KMS-11 (cell line): ENCODE measurements around the gene OR4D5.

ENCODE experiments used
- H2AFZ ChIP-seq: fragments of 200-600 bp; sonication (generic); 2 replicates; pipeline ENCODE4 v1.6.1; 2016; ENCODE audit warnings: antibody characterized with exemption, mixed run types, low read depth
- H3K27ac ChIP-seq: fragments of 200-600 bp; sonication (generic); 2 replicates; pipeline ENCODE4 v1.6.1; 2016; ENCODE audit warnings: mild to moderate bottlenecking, mixed run types
- H3K27me3 ChIP-seq: fragments of 200-600 bp; sonication (generic); 2 replicates; pipeline ENCODE4 v1.6.1; 2017; ENCODE audit warnings: mild to moderate bottlenecking, low read depth, mixed run types, moderate library complexity; ENCODE audit not compliant: insufficient read depth
- H3K36me3 ChIP-seq: fragments of 200-600 bp; sonication (generic); 2 replicates; pipeline ENCODE4 v1.6.1; 2017; ENCODE audit warnings: mild to moderate bottlenecking, mixed run types; ENCODE audit not compliant: insufficient read depth
- H3K4me1 ChIP-seq: fragments of 200-600 bp; sonication (generic); 2 replicates; pipeline ENCODE4 v1.6.1; 2016; ENCODE audit warnings: mild to moderate bottlenecking, low read depth, mixed run types; ENCODE audit not compliant: poor library complexity, severe bottlenecking
- H3K4me2 ChIP-seq: fragments of 200-600 bp; sonication (generic); 2 replicates; pipeline ENCODE4 v1.7.0; 2016; ENCODE audit warnings: mild to moderate bottlenecking, mixed run types
- H3K4me3 ChIP-seq: fragments of 200-600 bp; sonication (generic); IDR thresholded peaks from 2 replicates; pipeline ENCODE4 v1.6.1; 2017; ENCODE audit warnings: low read depth, low read length, mixed read lengths; ENCODE audit not compliant: insufficient read depth
- H3K79me2 ChIP-seq: fragments of 200-600 bp; sonication (generic); 2 replicates; pipeline ENCODE4 v1.6.1; 2016; ENCODE audit warnings: low read depth, mixed run types; ENCODE audit not compliant: insufficient read depth
- H3K9ac ChIP-seq: fragments of 200-600 bp; sonication (generic); 2 replicates; pipeline ENCODE4 v1.6.1; 2016; ENCODE audit warnings: mild to moderate bottlenecking, mixed run types
- H4K20me1 ChIP-seq: fragments of 200-600 bp; sonication (generic); 2 replicates; pipeline ENCODE4 v1.6.1; 2016; ENCODE audit warnings: mild to moderate bottlenecking, mixed run types; ENCODE audit not compliant: insufficient read depth
- TF ChIP-seq, protein P1 (sequence below): fragments of 200-600 bp; sonication (generic); conservative IDR thresholded peaks from 2 replicates; pipeline ENCODE4 v1.6.1; 2017; ENCODE audit warnings: low read depth, mild to moderate bottlenecking, antibody characterized with exemption, low read length, moderate library complexity, mixed read lengths

The OR4D5 gene

DNA sequence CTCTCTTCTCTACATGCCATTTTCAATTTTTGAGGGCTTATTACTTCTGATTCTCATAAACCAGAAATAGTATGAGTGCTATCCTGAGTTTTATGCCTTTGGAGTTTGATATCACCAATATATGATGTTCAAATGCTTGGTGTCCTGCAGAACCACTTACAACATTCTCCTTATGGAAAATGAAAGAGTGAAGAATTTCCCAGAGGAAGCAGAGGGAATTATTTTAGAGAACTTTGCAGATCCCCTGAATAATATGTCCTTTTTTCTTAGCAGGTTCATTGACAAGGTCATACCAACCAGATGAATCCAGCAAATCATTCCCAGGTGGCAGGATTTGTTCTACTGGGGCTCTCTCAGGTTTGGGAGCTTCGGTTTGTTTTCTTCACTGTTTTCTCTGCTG lies at the start of gene OR4D5:
Gene OR4D5 (plus strand): TSS at position 301 of the 400 bp plus-strand sequence. CDS start 0 bp downstream, at position 301.
- H3K4me2 ChIP-seq: no peak within 1 kb of the TSS
- no peak within 1 kb of the TSS for H3K27ac ChIP-seq

DNA sequence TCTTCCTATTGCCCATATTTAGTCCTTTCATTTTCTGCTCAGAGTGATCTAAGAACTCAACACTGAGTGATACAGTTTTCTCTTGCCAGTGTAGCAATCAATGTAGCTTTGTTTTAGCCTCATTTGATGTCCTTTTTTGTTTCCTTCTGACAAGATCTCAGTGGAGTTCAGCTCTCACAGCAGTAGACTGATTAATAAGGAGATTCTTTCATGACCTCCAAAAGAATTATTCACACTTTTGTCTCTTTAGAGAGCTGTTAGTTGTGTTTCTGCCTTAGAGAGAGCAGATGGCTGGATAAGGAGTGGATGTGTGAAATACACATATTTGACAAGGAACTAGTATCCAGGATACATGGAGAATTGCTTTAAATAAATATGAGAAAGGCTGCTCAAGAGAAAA lies 47.4 kb upstream of the OR4D5 start:
- Histone ChIP-seq H4K20me1 (no peaks in the 10 kb centered on the region), H2AFZ (no peak overlapping the region), H3K4me3 (no peak overlapping the region), H3K27ac (no peak overlapping the region), H3K27me3 (no peaks in the 10 kb centered on the region), H3K79me2 (no peaks in the 10 kb centered on the region), H3K4me2 (no peak overlapping the region), H3K9ac (no peak overlapping the region), H3K36me3 (no peaks in the 10 kb centered on the region), H3K4me1 (no peaks in the 10 kb centered on the region)
- TF ChIP-seq, protein P1, sequence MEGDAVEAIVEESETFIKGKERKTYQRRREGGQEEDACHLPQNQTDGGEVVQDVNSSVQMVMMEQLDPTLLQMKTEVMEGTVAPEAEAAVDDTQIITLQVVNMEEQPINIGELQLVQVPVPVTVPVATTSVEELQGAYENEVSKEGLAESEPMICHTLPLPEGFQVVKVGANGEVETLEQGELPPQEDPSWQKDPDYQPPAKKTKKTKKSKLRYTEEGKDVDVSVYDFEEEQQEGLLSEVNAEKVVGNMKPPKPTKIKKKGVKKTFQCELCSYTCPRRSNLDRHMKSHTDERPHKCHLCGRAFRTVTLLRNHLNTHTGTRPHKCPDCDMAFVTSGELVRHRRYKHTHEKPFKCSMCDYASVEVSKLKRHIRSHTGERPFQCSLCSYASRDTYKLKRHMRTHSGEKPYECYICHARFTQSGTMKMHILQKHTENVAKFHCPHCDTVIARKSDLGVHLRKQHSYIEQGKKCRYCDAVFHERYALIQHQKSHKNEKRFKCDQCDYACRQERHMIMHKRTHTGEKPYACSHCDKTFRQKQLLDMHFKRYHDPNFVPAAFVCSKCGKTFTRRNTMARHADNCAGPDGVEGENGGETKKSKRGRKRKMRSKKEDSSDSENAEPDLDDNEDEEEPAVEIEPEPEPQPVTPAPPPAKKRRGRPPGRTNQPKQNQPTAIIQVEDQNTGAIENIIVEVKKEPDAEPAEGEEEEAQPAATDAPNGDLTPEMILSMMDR: no peak

More for the DNA sequence above, at the start of gene OR4D5:
- H4K20me1 ChIP-seq: no peaks in the 10 kb centered on the region
- H3K27me3 ChIP-seq: no peaks in the 10 kb centered on the region
- TF ChIP-seq, protein P1: no peak
- no peaks in the 10 kb centered on the region for H3K36me3 ChIP-seq
- H3K79me2 ChIP-seq: no peaks in the 10 kb centered on the region
- no peak within 1 kb of the TSS for H2AFZ ChIP-seq
- H3K4me3 ChIP-seq: no peak within 1 kb of the TSS
- no peaks in the 10 kb centered on the region for H3K4me1 ChIP-seq
- H3K9ac ChIP-seq: no peak within 1 kb of the TSS

DNA sequence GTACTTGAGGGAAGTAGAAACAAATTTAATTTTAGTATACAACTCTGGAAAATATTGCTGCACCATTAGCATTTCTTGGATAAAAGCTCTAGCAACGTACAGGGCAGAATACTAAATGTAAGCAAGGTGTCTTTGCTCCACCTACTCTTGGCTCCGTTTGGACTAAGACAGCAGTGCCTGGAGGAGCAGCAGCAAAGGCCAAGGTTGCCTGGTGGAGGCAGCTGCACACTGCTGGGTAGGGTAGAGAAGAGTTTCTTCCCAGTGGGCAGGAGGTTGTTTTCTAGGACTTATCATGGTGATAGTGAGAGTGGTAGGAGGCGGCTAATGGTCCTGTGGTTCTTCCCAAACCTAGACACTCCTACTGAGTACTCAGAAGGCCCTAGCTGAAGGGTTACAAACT lies 39.6 kb upstream of the OR4D5 start:
- Histone ChIP-seq H2AFZ (no peak overlapping the region), H3K27ac (no peak overlapping the region), H3K27me3 (no peaks in the 10 kb centered on the region), H3K79me2 (no peaks in the 10 kb centered on the region), H3K4me1 (peaks cover 10% of the 10 kb centered on the region), H3K4me3 (no peak overlapping the region), H3K36me3 (no peaks in the 10 kb centered on the region), H4K20me1 (no peaks in the 10 kb centered on the region), H3K4me2 (no peak overlapping the region), H3K9ac (no peak overlapping the region)
- TF ChIP-seq, protein P1: no peak

DNA sequence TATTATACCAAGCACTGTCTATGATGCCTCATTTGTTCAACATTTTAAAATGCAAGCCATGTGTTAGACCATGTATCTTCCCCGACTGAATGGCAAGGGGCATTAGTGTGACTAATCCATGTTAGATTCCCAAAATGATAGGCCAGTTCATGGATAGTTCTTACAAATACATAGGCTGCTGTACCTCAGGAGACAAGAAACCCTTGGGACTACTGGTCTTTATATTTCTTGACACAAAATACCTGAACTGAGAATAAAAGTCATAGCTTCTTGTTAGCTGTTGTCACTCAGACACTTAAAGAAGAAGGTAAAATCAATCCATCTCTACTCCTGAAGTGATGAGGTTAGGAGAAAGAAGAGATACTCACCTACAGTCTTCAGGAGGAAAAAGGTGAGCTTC lies 37.5 kb upstream of the OR4D5 start, which contains the start of gene OR8D4:
Gene OR8D4 (plus strand): TSS at position 301 of the 400 bp plus-strand sequence. CDS start 4,265 bp downstream, outside the sequence.
- no peak within 1 kb of the TSS for H3K4me3 ChIP-seq
- TF ChIP-seq, protein P1: no peak
- H2AFZ ChIP-seq: no peak within 1 kb of the TSS
- H3K9ac ChIP-seq: no peak within 1 kb of the TSS
- H3K36me3 ChIP-seq: no peaks in the 10 kb centered on the region
- peaks cover 10% of the 10 kb centered on the region for H3K4me1 ChIP-seq
- no peaks in the 10 kb centered on the region for H3K79me2 ChIP-seq
- no peak within 1 kb of the TSS for H3K27ac ChIP-seq
- H3K4me2 ChIP-seq: no peak within 1 kb of the TSS
- no peaks in the 10 kb centered on the region for H3K27me3 ChIP-seq
- H4K20me1 ChIP-seq: no peaks in the 10 kb centered on the region
